RWPE1 (cell line): ENCODE results near the gene PVRIG.
"Not testable (repeated sequence)": the region's sequence is repeated elsewhere in the genome, so short reads cannot be mapped to it uniquely, and the experiment has no call there.

Experiments used
- CTCF ChIA-PET: fragments of 350-600 bp; sonication (Branson Sonifier 250); formaldehyde crosslinking; extraction: SDS; loops from one replicate; lab custom pipeline; 2021; lab: Yijun Ruan, JAX
- POLR2A ChIA-PET: fragments of 400-600 bp; formaldehyde crosslinking; extraction: SDS; loops from one replicate; lab custom pipeline; 2020; ENCODE audit warnings: antibody characterized with exemption; ENCODE audit not compliant: low non-redundant PET; lab: Yijun Ruan, JAX
- DNase-seq: peaks from one replicate; pipeline ENCODE4 v3.0.0; 2012; ENCODE audit warnings: low spot score
- H3K27ac ChIP-seq: fragments of 450-650 bp; 2 replicates; pipeline ENCODE4 v1.5.1; 2017
- TF ChIP-seq, protein P1 (sequence below): fragments of 450-650 bp; conservative IDR thresholded peaks from 2 replicates; pipeline ENCODE4 v1.5.1; 2017; ENCODE audit warnings: low read depth, mild to moderate bottlenecking

The PVRIG gene

DNA sequence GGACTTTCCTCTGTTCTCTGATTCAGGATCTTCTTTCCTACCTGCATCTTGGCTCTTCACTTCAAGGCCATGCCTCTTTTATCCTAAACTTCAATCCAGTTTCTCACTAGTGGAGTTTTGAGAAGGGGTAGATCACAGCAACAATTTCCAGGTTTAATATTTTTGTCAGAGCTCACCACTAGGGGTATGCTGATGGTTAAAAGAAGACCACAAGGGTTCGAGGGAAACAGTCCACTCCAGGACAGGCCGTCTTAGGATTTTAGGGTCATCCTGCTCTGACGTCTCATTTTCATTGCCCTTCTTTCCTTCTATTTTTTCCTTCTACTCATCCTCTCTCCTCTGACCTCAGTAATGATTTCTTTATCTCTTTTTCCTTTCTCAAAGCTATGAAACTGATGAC, 30.7 kb upstream of the PVRIG start:
- TF ChIP-seq, protein P1, sequence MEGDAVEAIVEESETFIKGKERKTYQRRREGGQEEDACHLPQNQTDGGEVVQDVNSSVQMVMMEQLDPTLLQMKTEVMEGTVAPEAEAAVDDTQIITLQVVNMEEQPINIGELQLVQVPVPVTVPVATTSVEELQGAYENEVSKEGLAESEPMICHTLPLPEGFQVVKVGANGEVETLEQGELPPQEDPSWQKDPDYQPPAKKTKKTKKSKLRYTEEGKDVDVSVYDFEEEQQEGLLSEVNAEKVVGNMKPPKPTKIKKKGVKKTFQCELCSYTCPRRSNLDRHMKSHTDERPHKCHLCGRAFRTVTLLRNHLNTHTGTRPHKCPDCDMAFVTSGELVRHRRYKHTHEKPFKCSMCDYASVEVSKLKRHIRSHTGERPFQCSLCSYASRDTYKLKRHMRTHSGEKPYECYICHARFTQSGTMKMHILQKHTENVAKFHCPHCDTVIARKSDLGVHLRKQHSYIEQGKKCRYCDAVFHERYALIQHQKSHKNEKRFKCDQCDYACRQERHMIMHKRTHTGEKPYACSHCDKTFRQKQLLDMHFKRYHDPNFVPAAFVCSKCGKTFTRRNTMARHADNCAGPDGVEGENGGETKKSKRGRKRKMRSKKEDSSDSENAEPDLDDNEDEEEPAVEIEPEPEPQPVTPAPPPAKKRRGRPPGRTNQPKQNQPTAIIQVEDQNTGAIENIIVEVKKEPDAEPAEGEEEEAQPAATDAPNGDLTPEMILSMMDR, result no peak
- CTCF ChIA-PET, result interaction anchor here (0.8 kb wide), 1 partner anchor 16 kb away, joined by 3 read pairs; no protein-coding TSS in a partner anchor
- H3K27ac ChIP-seq, result no peak overlapping the region
- POLR2A ChIA-PET, result no interaction called here
- no peak for DNase-seq

DNA sequence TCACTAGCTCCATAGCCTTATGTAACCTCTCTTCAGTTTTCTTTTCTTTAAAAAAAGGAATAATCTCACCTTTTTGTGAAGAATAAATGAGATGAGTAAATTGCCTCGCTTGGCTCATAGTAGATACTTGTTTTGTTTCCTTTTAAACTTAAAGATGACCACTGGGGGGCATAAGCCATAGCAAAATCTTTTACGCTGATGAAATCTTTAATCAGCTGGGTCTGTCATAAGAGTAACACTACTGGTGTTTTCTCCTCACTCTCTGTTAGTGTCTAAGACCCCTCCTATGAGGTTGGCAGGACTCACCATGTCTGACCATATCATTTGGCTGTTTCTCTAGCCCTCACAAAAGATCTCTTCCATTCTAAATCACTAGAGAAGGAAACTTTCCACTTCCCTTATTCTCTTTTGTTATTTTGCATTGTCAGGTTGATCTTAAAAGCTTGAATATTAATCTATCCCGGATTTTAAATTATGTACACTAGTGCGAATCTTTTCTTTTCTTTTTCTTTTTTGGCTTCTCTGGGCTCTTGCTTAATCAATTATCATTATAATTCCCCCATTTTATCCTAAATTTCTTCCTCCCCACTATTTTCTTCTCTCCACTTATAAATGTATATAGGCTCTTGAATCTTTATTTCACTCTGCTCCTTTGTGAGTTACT, 29.6 kb upstream of the PVRIG start:
- ChIA-PET POLR2A (no interaction called here), CTCF (interaction anchor here (0.8 kb wide), 1 partner anchor 15 kb away, joined by 3 read pairs; no protein-coding TSS in a partner anchor)
- H3K27ac ChIP-seq, result no peak overlapping the region
- no peak for DNase-seq
- TF ChIP-seq, protein P1, result peak; percentile 59

GRCh38 chr7:100191775-100192174, 28.0 kb upstream of the PVRIG start:
- TF ChIP-seq, protein P1, result no peak

DNA sequence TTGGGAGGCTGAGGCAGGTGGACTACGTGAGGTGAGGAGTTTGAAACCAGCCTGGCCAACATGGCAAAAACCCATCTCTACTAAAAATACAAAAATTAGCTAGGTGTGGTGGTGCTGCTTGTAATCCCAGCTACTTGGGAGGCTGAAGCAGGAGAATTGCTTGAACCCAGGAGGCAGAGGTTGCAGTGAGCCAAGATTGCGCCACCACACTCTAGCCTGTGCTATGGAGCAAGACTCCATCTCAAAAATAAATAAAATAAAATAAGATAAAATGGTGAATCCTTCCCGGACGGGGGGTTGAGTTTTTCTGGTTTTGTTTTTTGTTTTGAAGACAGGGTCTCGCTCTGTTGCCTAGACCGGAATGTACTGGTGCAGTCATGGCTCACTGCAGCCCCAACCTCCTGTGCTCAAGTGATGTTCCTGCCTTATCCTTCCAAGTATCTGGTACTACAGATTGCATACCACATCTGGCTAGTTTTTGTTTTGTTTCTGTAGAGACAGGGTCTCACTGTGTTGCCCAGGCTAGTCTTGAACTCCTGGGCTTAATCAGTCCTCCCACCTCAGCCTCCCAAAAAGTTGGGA, 27.4 kb upstream of the PVRIG start:
- DNase-seq, POLR2A ChIA-PET, CTCF ChIA-PET, H3K27ac ChIP-seq: not testable (repeated sequence)

More at GRCh38 chr7:100191775-100192174, 28.0 kb upstream of the PVRIG start:
- POLR2A ChIA-PET, result no interaction called here
- no peak overlapping the region for H3K27ac ChIP-seq
- CTCF ChIA-PET, result no interaction called here
- no peak for DNase-seq

DNA sequence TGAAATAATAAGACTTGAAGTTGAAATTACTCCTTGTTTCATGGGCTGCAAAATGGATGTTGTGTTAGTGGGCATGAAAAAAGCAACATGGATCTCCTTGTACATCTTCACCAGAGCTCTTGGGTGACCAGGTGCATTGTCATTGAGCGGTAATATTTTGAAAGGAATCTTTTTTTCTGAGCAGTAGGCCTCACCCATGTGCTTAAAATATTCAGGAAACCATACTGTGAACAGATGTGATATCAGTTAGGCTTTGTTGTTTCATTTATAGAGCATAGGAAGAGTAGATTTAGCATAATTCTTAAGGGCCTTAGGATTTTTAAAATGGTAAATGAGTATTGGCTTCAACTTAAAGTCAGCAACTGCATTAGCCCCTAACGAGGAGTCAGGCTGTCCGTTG, 26.8 kb upstream of the PVRIG start:
- CTCF ChIA-PET, result no interaction called here
- DNase-seq, result no peak
- POLR2A ChIA-PET, result no interaction called here
- no peak overlapping the region for H3K27ac ChIP-seq
- TF ChIP-seq, protein P1, result no peak

DNA sequence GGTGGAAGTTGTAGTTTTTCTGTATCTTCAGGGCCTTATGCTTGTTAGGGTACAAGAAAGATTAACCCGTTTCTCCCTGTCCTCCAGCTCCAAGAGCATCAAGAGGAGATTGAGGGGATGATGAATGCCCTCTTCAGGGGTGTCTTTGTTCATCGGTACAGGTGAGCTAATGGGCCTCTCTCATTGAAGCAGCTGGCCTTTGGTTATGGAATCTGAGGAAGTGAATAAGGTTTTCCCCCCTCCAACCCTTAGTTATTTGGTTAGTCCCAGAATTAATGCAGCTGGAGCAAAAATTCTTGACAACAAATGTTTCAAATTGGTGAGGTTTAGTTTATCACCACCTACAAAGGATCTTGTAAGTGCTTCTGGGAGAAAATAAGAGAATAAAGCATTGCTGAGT, 24.5 kb upstream of the PVRIG start:
- CTCF ChIA-PET, result interaction anchor here (1.5 kb wide), 1 partner anchor 62 kb away, joined by 3 read pairs; no protein-coding TSS in a partner anchor
- TF ChIP-seq, protein P1, result no peak
- POLR2A ChIA-PET, result no interaction called here

GRCh38 chr7:100195901-100196322, 23.8 kb upstream of the PVRIG start:
- CTCF ChIA-PET, DNase-seq, H3K27ac ChIP-seq, POLR2A ChIA-PET: not testable (repeated sequence)

More for the DNA sequence above, 24.5 kb upstream of the PVRIG start:
- no peak overlapping the region for H3K27ac ChIP-seq
- DNase-seq, result no peak
